ENCODE measurements around the gene UBA6.

DNA sequence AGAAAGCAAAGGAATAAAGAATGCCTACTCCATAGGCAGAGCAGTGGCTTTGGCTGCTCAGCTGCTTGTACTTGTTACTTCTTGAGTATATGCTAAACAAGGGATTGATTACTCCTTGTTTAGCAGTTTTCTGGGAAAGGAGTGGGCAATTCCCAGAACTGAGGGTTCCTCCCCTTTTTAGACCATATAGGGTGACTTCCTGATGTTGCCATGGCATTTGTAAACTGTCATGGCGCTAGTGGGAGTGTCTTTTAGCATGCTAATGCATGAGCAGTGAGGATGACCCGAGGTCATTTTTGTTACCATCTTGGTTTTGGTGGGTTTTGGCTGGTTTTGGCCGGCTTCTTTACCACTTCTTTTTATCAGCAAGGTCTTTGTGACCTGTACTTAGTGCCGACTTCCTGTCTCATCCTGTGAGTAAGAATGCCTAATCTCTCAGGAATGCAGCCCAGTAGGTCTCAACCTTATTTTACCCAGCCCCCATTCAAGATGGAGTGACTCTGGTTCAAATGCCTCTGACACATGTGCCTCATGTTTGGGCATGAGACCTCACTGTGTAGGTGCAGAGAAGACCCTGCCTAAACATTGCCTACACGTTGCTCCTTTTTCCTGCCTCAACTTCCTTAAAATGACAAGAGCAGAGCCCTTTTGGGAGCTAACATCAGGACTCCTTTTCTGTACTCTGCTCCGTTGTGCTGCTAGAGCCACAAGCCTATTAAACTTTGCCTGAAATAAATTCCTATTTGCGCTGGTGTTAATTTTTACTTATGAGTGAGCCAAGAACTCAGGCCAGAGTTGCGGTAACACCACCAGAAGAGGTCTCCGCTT is 21.0 kb upstream of the UBA6 start:
- TF ChIP-seq, protein P1, sequence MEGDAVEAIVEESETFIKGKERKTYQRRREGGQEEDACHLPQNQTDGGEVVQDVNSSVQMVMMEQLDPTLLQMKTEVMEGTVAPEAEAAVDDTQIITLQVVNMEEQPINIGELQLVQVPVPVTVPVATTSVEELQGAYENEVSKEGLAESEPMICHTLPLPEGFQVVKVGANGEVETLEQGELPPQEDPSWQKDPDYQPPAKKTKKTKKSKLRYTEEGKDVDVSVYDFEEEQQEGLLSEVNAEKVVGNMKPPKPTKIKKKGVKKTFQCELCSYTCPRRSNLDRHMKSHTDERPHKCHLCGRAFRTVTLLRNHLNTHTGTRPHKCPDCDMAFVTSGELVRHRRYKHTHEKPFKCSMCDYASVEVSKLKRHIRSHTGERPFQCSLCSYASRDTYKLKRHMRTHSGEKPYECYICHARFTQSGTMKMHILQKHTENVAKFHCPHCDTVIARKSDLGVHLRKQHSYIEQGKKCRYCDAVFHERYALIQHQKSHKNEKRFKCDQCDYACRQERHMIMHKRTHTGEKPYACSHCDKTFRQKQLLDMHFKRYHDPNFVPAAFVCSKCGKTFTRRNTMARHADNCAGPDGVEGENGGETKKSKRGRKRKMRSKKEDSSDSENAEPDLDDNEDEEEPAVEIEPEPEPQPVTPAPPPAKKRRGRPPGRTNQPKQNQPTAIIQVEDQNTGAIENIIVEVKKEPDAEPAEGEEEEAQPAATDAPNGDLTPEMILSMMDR (IDR thresholded peaks at IDR 0.05) = no peak
- no peak for TF ChIP-seq EZH2 (IDR thresholded peaks at IDR 0.05; ENCODE audit: borderline replicate concordance, insufficient read depth, low read depth, low read length, poor library complexity, severe bottlenecking)
